Cardiac muscle cell (in vitro differentiated cells and primary cell): ENCODE results near the gene ATP9B. TPM values are rescaled to one million over a fixed set of nuclear protein-coding genes. Genes with fewer than 3 reads are reported as not detected.

Experiments
- DNase-seq, 2 donors: peaks; one replicate each; pipeline versions ENCODE4 v3.0.0 to v3.0.0-alpha.2; 2010 to 2017; ENCODE audit warnings: low read depth in 1 of 2, low spot score in 1 of 2
- H3K27ac ChIP-seq: fragments of 200-600 bp; sonication (generic); 2 replicates; pipeline ENCODE4 v1.5.1; 2016
- H3K27me3 ChIP-seq: fragments of 200-600 bp; sonication (generic); 2 replicates; pipeline ENCODE4 v1.6.0; 2016; ENCODE audit warnings: control low read depth
- H3K36me3 ChIP-seq: fragments of 200-600 bp; sonication (generic); 2 replicates; pipeline ENCODE4 v1.5.1; 2016; ENCODE audit warnings: control low read depth
- H3K4me1 ChIP-seq: fragments of 200-600 bp; sonication (generic); 2 replicates; pipeline ENCODE4 v1.8.1; 2017; ENCODE audit warnings: low read depth, mild to moderate bottlenecking, mixed run types
- H3K4me3 ChIP-seq: fragments of 200-600 bp; sonication (generic); 2 replicates; pipeline ENCODE4 v1.5.1; 2016; ENCODE audit warnings: mild to moderate bottlenecking
- H3K9me3 ChIP-seq: fragments of 200-600 bp; sonication (generic); 2 replicates; pipeline ENCODE4 v1.5.1; 2017; ENCODE audit warnings: low read depth, mild to moderate bottlenecking, control low read depth
- CTCF ChIP-seq: IDR thresholded peaks from 2 replicates; pipeline ENCODE4 v1.5.1; 2012; ENCODE audit warnings: low read depth, mild to moderate bottlenecking, low read length
- polyA plus RNA-seq: library from polyadenylated mRNA; unstranded; fragments of >200 nt; fragmentation: Nextera tagmentation; extraction: Ambion mirVana; gene quantifications from 2 replicates; pipeline ENCODE4 v1.2.1, GENCODE V29; 2016
- total RNA-seq: library from RNA; depleted of rRNA; stranded (reverse); fragments of >200 nt; gene quantifications from 2 replicates; pipeline ENCODE4 v1.2.3, GENCODE V29; 2016

The ATP9B gene
- total and polyA plus RNA-seq, 2 experiments from 2014 or later = 14.1 to 14.2 TPM

GRCh38 chr18:79290876-79291275 is 221.7 kb downstream of the ATP9B start:
- H3K27ac ChIP-seq = no peak overlapping the region
- H3K27me3 ChIP-seq = no peaks in the 10 kb centered on the region
- no peaks in the 10 kb centered on the region for H3K4me1 ChIP-seq
- no peak for TF ChIP-seq CTCF
- no peak for DNase-seq
- no peaks in the 10 kb centered on the region for H3K36me3 ChIP-seq
- no peak overlapping the region for H3K4me3 ChIP-seq
- H3K9me3 ChIP-seq = no peaks in the 10 kb centered on the region

- Histone ChIP-seq H3K27me3 (no peaks in the 10 kb centered on the region), H3K27ac (no peak overlapping the region), H3K36me3 (no peaks in the 10 kb centered on the region), H3K4me1 (no peaks in the 10 kb centered on the region), H3K9me3 (no peaks in the 10 kb centered on the region), H3K4me3 (no peak overlapping the region)
- DNase-seq = no peak
- TF ChIP-seq CTCF = no peak
Observed at GRCh38 chr18:79294235-79294634, 225.0 kb downstream of the ATP9B start.

- Histone ChIP-seq H3K36me3 (peaks cover 3% of the 10 kb centered on the region), H3K4me1 (no peaks in the 10 kb centered on the region), H3K4me3 (no peak overlapping the region), H3K9me3 (no peaks in the 10 kb centered on the region), H3K27ac (no peak overlapping the region), H3K27me3 (no peaks in the 10 kb centered on the region)
- TF ChIP-seq CTCF = no peak
- no peak for DNase-seq
Observed at GRCh38 chr18:79299272-79299671, 230.1 kb downstream of the ATP9B start.

- DNase-seq = no peak
- Histone ChIP-seq H3K27ac (no peak overlapping the region), H3K4me3 (no peak overlapping the region), H3K36me3 (peaks cover 3% of the 10 kb centered on the region), H3K4me1 (no peaks in the 10 kb centered on the region), H3K9me3 (no peaks in the 10 kb centered on the region), H3K27me3 (no peaks in the 10 kb centered on the region)
- TF ChIP-seq CTCF = no peak
Observed at GRCh38 chr18:79299711-79300110, 230.5 kb downstream of the ATP9B start.

- H3K4me1 ChIP-seq = no peaks in the 10 kb centered on the region
- no peaks in the 10 kb centered on the region for H3K27me3 ChIP-seq
- DNase-seq = no peak
- no peak for TF ChIP-seq CTCF
- H3K4me3 ChIP-seq = no peak overlapping the region
- H3K36me3 ChIP-seq = peaks cover 3% of the 10 kb centered on the region
- no peak overlapping the region for H3K27ac ChIP-seq
- H3K9me3 ChIP-seq = no peaks in the 10 kb centered on the region
Observed at GRCh38 chr18:79300413-79300812, 231.2 kb downstream of the ATP9B start.

- Histone ChIP-seq H3K4me1 (no peaks in the 10 kb centered on the region), H3K36me3 (peaks cover 3% of the 10 kb centered on the region), H3K9me3 (no peaks in the 10 kb centered on the region), H3K27me3 (no peaks in the 10 kb centered on the region), H3K27ac (no peak overlapping the region), H3K4me3 (no peak overlapping the region)
- no peak for DNase-seq
- TF ChIP-seq CTCF = no peak
Observed at GRCh38 chr18:79302120-79302519, 232.9 kb downstream of the ATP9B start.
